Stimulated activated CD4-positive, alpha-beta T cell treated with anti-CD3 and anti-CD28 coated beads, Interleukin-1b, Interleukin-23, amount 100 ng/mL, for 1 hour (primary cell): Measurements from ENCODE around the gene FAR1.
A peak's percentile ranks its signal among the peaks of the same experiment; 100 is the strongest.
"Not testable (repeated sequence)": the region's sequence is repeated elsewhere in the genome, so short reads cannot be mapped to it uniquely, and the experiment has no call there.

Source experiments
- DNase-seq, 2 donors: peaks; one replicate each; pipeline ENCODE4 v3.0.0-alpha.2; 2020; ENCODE audit warnings: low read depth in 2 of 2

FAR1 gene, protein sequence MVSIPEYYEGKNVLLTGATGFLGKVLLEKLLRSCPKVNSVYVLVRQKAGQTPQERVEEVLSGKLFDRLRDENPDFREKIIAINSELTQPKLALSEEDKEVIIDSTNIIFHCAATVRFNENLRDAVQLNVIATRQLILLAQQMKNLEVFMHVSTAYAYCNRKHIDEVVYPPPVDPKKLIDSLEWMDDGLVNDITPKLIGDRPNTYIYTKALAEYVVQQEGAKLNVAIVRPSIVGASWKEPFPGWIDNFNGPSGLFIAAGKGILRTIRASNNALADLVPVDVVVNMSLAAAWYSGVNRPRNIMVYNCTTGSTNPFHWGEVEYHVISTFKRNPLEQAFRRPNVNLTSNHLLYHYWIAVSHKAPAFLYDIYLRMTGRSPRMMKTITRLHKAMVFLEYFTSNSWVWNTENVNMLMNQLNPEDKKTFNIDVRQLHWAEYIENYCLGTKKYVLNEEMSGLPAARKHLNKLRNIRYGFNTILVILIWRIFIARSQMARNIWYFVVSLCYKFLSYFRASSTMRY

DNA sequence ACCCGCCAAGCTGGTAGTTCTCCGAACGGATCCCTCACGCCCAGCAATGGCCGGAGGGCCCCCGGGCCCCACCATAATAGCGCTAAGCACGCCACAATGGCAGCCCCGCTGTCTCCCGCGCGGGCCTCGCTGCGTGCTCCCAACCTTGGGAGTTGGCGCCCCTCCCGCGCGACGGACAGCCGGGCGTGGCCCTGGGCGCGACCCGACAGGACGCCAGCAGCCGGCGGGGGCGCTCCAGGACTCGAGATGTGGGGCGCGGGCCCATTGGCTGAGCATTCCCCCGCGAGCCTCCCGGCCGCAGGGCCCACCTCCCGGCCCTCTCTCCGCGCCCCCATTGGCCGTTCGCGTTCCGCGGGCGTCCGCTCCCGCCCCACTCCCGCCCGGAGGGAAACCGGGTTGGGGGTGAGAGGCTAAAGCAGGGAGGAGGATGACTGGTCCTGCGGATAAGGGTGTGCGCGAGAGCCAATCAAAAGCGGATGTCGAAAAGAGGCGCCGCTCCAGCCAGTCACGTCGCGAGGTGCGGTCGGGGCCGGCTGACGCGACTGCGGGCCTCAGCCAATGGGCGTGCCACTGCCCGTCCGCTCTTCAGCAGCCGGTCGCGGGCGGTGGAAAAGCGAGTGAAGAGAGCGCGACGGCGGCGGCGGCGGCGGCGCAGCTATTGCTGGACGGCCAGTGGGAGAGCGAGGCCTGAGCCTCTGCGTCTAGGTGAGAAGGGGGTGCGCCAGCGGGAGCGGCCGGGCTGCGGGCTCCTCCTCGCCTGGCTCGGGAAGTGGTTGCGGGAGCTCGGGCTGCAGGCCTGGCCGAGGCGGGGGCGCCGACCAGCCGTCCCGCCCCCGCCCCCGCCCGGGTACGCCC lies at the start of gene FAR1:
Gene FAR1, plus strand, starts transcription at position 567 of the 855 bp plus-strand sequence. CDS start 26,098 bp downstream, outside the sequence.
- peak; percentile 85 to 90 for DNase-seq

DNA sequence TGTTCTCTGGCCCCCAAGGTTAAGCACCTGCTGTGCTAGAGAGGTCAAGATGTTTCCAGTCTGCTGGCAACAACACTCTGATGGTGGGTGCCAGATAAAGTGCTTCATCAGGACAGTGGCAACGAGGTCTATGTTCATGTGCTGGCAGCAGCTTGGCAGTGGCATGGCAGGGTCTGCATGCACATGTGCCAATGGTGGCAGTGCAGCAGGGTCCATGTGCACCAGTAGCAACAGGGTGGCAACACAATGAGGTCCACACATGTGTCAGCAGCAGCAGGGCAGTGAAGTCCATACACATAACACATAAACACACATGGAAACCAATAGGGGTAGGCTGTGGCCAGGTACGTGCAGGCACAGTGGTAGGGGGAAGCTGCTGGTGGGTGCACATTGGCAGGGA lies 48.4 kb upstream of the FAR1 start:
- DNase-seq: no peak

- not testable (repeated sequence) for DNase-seq
Observed at GRCh38 chr11:13626818-13627217, 41.6 kb upstream of the FAR1 start.

GRCh38 chr11:13628634-13629033 lies 39.8 kb upstream of the FAR1 start:
- DNase-seq: not testable (repeated sequence)

- no peak for DNase-seq
Observed at GRCh38 chr11:13629779-13630178, 38.7 kb upstream of the FAR1 start.

- DNase-seq: no peak
Observed at GRCh38 chr11:13635290-13635689, 33.2 kb upstream of the FAR1 start.

- DNase-seq: no peak
Observed at GRCh38 chr11:13635804-13636203, 32.7 kb upstream of the FAR1 start.

DNA sequence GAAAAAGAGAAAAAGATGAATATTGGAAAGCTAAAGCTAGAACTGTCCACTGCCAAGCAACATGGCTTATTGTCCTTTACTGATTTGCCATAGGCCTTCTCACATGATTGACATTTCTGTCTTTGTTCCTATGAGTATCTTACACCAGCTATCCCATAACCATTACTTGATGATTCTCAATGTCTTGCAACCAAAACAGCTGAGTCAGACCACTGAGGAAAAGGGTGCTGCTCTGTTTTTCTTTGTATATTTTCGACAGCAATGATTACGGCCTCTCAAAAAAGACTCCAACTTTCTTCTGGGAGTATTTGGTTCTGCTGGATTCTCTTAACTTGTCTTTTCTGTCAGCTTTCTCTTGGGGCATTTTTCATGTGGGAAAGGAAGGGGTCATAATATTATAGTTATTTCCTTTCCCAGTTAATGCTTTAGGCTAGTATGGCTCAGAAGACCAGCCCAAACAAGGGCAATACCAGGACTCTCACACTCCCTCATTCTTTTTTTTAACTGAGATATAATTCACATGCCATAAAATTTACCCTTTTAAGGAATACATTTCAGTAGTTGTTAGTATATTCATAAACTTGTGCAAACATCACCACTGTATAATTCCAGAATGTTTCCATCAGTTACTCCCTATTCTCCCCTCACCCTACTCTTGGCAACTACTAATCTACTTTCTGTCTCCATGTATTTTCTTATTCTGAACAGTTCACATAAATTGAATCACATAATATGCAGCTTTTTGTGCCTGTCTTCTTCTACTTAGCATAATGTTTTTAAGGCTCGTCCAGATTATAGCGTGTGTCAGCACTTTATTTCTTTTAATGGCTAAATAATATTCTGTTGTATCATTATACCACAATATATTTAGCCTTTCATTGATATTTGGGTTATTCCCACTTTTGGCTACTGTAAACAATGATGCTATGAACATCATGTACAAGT lies 31.1 kb upstream of the FAR1 start:
- DNase-seq: no peak

- DNase-seq: no peak
Observed at GRCh38 chr11:13638422-13638821, 30.0 kb upstream of the FAR1 start.

GRCh38 chr11:13644997-13645687 lies 23.3 kb upstream of the FAR1 start:
- DNase-seq: no peak

DNA sequence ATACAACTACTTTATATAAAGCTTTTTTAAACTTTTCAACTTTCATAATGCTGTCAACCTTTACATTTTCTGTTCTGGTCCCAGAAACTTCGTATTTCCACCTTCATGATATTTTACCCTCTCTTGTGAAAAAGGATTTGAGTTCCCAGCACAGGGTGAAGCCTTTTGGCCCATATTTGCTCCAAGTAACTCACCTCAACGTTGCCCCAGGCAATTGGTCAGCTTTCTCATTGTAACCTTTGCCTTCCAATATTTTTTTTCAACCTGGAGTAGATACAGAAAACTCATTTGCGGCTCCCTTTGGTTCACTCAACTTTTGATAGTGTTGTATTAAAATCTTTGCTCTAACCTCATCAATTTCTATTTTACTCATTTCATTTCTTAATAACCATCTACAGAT lies 21.1 kb upstream of the FAR1 start:
- DNase-seq: no peak

DNA sequence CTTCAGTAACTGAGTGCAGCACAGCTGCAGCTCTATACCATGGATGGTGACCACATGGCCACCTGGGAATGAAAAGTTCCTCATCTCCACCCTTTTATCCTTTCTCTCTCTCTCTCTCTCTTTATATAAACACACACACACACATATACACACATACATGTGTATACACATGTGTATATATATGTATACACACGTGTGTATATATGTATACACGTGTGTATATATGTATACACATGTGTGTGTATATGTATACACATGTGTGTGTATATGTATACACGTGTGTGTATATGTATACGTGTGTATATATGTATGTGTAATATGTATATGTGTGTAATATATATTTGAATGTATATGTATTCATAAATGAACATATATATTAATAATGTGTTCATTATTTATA lies 18.8 kb upstream of the FAR1 start:
- no peak for DNase-seq

DNA sequence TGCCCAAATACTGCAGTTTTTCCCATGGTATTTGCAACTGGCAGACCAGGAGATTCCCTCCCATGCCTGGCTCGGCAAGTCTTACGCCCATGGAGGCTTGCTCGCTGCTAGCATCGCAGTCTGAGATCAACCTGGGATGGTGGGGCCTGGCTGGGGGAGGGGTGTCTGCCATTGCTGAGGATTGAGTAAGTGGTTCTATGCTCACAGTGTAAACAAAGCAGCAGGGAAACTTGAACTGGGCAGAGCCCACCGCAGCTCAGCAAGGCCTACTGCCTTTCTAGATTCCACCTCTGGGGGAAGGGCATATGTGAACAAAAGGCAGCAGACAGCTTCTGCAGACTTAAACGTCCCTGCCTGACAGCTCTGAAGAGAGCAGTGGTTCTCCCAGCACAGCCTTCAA lies 17.0 kb upstream of the FAR1 start:
- not testable (repeated sequence) for DNase-seq

GRCh38 chr11:13661074-13661623 lies 7.3 kb upstream of the FAR1 start:
- DNase-seq: no peak

DNA sequence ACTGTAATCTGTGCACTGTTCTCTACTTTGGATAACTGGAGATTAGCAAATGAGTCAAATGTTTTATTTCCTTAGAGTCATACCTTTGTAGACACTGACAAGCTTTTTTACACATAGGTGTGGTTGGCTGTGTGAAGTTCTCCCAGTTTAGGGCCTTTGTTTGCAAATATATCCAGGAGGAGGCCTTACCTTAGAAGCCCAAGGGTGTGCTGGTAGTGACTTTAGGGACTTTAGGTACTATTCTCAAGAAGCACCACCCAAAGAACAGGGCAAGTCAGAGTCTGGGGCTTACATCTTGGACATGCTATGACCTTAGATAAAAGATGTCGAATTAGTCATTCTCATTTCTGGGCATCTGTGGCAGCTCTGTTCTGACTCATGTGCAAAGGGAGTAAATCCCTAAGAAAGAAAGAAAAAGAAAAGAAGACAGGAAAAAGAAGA lies 4.8 kb upstream of the FAR1 start:
- DNase-seq: no peak

GRCh38 chr11:13664351-13664750 lies 4.1 kb upstream of the FAR1 start:
- no peak for DNase-seq

DNA sequence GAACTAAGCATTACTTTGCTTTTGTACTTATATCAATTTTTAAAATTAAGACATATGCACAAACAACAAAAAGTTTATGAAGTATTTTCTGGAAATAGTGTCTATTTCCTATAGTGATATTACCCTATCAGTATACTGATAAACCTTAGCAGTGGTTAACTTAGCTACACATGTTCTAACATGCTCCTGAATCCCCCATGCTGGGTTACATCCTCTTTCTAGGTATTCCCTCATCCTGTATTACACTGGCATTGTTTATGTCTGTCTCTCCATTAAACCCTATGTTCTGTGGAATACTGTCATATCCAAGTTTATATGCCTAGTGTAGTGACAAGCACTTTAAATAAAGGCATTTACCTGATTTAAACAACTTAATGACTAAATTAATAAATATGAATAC lies 1.8 kb upstream of the FAR1 start:
- DNase-seq: no peak

DNA sequence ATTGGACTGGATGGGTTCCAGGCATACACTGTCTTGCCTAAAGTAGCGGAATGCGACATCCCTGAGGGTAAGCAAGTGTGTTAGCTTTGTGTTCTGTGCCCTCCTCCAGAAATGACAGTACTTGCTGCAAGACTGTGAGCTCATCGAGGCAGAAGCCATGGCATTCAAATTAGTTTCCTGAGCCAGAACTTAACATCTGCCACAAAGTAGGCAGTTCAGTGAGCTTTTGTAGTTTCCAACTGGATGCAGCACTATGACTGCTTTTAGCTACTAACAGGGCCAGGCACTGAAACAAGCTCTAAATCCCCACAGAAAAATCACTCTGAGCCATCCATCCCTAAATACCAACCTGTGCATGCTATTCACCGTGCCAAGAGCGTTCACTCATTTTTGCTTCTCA lies 1.2 kb upstream of the FAR1 start:
- no peak for DNase-seq

- no peak for DNase-seq
Observed at GRCh38 chr11:13667795-13668101, 720 bp upstream of the FAR1 start.

DNA sequence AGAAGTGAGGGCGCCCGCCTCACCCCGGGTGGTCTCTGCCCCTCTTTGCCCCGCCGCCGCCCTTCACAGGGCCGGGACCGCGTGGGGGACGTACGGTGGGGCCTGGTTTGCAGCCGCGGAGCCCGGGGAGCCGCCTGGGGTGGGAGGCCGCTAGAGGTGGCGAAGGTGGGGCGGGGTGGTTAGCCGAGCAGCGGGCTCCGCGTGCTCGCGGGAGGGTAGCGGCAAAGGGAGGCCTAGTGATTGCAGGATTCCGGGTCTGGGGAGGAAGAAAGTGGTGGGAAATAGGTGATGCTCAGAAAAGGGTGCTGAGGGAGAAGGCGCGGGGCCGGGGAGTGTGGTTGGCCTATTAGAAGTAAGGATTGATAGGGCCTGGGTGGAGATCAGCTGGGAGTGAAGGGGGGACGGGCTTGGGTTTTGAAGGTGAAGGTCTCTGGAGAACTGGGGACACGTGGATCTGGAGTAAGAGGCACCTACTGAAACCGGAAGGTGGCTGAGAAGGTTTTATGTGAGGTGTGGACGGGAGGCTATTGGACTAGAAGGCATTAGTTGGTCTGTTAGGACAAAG lies 571 bp downstream of the FAR1 start:
- peak in 1 of 2 donors; percentile 2 for DNase-seq
